GM20000 (cell line): ENCODE results near the gene FSCN2.
A peak's percentile ranks its signal among the peaks of the same experiment; 100 is the strongest.

Source experiments
- DNase-seq: peaks from one replicate; pipeline ENCODE4 v3.0.0; 2012; ENCODE audit warnings: low spot score
- TF ChIP-seq, protein P1 (sequence below): IDR thresholded peaks from 2 replicates; pipeline ENCODE4 v1.5.1; 2012; ENCODE audit warnings: mild to moderate bottlenecking, control low read depth; ENCODE audit errors: extremely low read depth, missing control alignments

FSCN2 gene

DNA sequence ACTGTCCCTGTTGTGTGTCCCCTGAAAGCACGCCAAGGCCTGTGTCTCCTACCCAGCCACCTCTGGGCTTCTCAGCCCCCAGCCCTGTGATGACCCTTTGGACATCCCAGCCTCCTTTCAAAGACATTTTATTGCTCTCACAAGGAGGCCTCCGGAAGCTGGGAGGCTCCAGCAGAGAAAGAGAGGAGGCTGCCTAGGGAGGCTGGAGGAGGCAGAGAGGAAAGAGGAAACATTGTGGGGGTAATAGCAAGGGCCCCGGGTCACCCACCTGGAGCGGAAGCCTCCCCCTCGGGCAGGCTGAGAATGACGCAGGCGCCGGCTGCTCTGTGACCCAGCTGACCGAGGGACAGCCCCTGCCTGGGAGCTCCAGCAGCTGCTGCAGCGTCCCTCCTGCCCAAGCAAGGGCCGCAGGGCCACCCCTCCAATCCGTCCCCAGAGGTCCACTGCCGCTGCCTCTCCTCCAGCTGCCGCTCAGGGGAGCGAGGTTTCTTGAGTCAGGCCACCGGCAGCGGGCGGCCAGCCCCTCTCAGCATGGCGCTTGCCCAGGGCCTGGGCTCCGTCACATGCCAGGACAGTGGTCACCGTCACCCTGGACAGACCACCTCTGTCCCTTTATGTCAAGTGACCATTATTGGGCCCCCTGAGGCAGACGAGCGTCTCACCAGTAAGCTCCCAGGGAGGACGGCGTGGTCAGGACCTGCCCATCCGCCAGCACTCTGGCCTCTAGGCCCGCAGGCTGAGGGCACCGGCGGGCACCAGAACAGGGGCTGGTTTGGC lies 44.9 kb upstream of the FSCN2 start:
- peak; percentile 88 for DNase-seq

DNA sequence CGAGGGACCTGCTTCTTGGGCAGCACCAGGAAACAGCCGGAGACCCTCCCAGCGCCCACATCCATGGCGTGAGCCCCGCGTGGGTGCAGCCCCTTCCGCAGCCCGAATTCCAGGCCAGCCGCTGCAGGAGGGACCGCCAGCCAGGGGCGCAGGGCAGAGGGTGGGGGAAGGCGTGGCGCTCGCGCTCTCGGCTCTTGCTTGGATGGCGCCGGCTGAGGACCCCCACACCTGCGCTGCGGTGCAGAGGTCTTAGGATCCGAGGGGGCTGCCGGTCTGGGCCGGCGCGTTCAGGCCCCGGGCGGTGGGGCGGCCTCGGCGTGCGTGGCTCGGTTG lies 44.3 kb upstream of the FSCN2 start:
- DNase-seq = no peak
- TF ChIP-seq, protein P1, sequence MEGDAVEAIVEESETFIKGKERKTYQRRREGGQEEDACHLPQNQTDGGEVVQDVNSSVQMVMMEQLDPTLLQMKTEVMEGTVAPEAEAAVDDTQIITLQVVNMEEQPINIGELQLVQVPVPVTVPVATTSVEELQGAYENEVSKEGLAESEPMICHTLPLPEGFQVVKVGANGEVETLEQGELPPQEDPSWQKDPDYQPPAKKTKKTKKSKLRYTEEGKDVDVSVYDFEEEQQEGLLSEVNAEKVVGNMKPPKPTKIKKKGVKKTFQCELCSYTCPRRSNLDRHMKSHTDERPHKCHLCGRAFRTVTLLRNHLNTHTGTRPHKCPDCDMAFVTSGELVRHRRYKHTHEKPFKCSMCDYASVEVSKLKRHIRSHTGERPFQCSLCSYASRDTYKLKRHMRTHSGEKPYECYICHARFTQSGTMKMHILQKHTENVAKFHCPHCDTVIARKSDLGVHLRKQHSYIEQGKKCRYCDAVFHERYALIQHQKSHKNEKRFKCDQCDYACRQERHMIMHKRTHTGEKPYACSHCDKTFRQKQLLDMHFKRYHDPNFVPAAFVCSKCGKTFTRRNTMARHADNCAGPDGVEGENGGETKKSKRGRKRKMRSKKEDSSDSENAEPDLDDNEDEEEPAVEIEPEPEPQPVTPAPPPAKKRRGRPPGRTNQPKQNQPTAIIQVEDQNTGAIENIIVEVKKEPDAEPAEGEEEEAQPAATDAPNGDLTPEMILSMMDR = no peak

More for the DNA sequence above, 44.9 kb upstream of the FSCN2 start:
- TF ChIP-seq, protein P1 = no peak

DNA sequence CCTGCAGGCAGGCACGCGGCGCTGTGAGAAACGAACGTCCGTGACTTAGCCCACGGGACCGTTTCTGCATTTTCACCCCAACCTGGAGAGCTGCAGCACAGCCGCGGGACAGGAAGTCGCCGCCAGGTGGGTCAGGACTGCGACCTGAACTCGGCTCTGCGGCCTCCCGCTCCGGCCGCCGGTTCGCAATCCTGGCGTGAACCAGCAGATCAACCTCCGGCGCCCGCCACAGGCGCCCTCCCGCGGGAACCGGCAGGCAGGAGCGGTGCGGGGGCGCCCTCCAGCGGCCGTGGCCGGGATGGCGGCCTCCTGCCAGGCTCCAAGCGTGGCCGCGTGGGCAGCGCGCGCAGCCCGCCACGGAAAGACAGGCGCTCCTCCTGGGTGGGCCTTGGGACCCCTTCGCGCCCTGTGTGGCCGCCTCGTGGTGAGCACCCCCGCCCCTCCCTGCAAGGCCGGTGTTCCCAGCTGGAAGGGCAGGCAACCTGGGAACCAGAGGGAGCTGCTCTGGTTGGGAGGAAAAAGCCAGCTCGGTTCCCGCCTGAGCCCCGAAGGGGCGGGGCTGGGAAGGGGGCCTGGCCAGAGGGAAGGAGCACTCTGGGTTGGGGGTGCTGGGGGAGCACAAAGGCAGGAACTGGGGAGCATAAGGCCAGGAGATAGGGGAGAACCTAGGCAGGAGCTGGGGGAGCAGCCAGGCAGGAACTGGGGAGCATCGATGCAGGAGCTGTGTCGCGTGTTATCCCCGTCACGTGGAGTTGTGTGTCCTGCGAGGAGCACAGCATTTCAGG lies 43.8 kb upstream of the FSCN2 start:
- DNase-seq = peak; percentile 96
- TF ChIP-seq, protein P1 = peak; percentile 99

DNA sequence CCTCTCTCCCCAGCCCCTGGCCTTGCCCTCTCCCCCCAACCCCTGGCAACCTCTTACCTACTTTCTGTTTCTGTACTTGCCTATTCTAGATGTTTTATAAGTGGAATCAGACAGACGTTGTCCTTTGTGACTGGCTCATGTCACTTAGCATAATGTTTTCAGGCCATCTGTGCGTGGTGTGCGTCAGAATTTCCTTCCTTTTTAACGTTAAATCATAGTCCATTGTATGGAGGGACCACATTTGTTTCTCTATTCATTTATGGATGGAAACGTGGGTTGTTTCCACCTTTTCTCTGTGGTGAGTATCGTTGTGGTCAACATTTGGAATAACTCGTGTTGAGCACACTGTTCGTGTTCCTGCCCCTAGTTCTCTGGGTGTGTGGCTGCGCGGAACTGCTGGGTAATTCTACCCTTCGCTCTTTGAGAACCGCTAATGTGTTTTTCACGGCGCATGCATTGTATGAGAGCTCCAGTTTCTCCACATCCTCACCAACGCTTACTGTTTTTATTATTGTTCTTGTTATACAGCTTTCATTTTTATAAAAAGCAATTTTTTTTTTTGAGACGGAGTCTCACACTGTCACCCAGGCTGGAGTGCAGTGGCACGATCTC lies 41.9 kb upstream of the FSCN2 start:
- DNase-seq = no peak
- TF ChIP-seq, protein P1 = no peak

DNA sequence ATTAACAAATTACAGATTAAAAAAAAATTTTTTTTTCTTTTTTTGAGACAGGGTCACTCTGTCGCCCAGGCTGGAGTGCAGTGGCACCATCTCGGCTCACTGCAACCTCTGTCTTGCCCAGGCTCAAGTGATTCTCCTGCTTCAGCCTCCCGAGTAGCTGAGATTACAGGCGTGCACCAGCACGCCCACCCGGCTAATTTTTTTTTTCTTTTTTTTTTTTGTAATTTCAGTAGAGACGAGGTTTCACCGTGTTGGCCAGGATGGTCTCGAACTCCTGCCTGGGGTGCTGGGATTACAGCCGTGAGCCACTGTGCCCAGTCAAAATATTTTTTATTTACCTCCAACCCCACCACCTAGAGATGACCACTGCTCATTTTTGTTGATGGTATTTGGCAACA lies 41.1 kb upstream of the FSCN2 start:
- TF ChIP-seq, protein P1 = no peak
- DNase-seq = no peak

DNA sequence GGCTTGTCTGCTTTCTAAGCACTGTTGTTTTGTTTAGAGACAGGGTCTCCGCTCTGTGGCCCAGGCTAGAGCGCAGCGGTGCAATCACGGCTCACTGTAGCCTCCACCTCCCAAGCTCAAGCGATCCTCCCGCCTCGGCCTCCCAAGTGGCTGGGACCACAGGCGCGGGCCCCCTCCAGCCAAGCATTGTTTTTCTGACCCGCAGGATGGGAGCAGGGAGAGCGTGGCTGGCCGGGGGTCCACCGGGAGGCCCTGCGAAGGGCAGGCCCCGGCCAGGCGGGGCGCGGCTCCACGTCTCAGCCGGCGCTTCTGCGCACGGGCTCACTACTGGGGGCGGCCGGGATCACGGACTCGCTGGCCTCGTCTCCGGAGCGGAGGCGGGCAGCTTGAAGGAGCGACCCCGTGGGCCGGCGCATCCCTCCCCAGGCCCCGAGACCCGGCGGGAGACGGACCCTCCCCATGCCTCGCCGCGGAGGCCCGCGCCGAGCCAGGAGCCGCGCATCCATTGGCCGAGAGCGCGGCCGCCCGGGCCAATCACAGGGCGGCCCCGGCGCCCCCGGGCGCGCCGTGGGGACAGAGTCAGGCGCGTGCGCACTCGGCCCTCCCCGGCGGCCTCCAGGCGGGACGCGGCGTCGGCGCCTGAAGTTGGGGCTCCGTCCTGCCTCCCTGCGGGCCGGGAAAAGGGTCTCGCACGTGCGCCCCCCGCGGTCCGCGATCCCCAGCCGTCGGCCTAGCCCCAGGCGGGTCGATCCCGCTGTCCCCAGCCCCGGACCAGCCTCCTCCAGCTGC lies 40.5 kb upstream of the FSCN2 start:
- TF ChIP-seq, protein P1 = no peak
- peak; percentile 98 for DNase-seq
